WERI-Rb-1 (cell line): ENCODE results near the gene GRID1.

ENCODE experiments used
- DNase-seq: peaks from one replicate; pipeline ENCODE4 v3.0.0-alpha.2; 2020
- H3K27ac ChIP-seq: fragments of 250-450 bp; sonication (Bioruptor Pico); 2 replicates; pipeline ENCODE4 v1.5.1; 2020; ENCODE audit warnings: mild to moderate bottlenecking, moderate library complexity
- H3K27me3 ChIP-seq: fragments of 250-450 bp; sonication (Bioruptor Pico); 2 replicates; pipeline ENCODE4 v1.5.1; 2021; ENCODE audit warnings: mild to moderate bottlenecking, low read depth, moderate library complexity; ENCODE audit not compliant: insufficient read depth, severe bottlenecking
- H3K36me3 ChIP-seq: fragments of 250-450 bp; sonication (Bioruptor Pico); 2 replicates; pipeline ENCODE4 v1.5.1; 2020; ENCODE audit warnings: mild to moderate bottlenecking, moderate library complexity
- H3K4me3 ChIP-seq: 2 replicates; pipeline ENCODE4 v1.5.1; 2011; ENCODE audit warnings: low read depth, mild to moderate bottlenecking, control low read depth, low read length
- H3K9me3 ChIP-seq: fragments of 250-450 bp; sonication (Bioruptor Pico); 2 replicates; pipeline ENCODE4 v1.5.1; 2021; ENCODE audit warnings: mild to moderate bottlenecking, moderate library complexity; ENCODE audit not compliant: severe bottlenecking
- CTCF ChIP-seq: IDR thresholded peaks from 2 replicates; pipeline ENCODE4 v1.5.1; 2011; ENCODE audit warnings: low read depth, mild to moderate bottlenecking, control low read depth, inconsistent platforms, low read length

Gene GRID1

DNA sequence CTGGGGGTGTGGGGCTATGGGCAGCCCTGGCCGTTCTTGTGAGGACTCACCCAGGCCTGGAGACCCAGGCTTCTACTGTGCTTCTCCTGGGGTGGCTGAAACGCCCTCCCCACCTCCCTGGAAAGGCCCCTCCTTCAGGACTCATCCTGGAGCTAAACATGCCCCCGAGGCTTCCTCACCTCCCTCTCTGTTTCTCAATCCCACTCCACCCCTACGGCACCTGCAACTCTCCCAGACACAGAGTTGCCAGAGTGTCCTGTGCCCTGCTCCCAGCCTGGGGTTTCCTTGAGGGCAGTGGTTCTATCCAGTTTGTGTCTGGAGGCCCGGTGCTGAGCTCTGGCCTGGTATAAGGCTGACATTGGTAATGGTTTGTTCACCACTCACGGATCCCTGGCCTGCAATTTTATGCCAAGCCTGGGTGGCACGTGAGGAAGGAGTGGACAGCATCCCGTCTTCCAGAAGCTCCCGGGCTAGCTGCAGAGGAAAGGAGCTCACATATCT lies 68.0 kb downstream of the GRID1 start:
- no peak for TF ChIP-seq CTCF
- DNase-seq, result peak; percentile 3
- no peaks in the 10 kb centered on the region for H3K36me3 ChIP-seq
- H3K27me3 ChIP-seq, result no peaks in the 10 kb centered on the region
- H3K27ac ChIP-seq, result no peak overlapping the region
- no peaks in the 10 kb centered on the region for H3K9me3 ChIP-seq
- no peak overlapping the region for H3K4me3 ChIP-seq

DNA sequence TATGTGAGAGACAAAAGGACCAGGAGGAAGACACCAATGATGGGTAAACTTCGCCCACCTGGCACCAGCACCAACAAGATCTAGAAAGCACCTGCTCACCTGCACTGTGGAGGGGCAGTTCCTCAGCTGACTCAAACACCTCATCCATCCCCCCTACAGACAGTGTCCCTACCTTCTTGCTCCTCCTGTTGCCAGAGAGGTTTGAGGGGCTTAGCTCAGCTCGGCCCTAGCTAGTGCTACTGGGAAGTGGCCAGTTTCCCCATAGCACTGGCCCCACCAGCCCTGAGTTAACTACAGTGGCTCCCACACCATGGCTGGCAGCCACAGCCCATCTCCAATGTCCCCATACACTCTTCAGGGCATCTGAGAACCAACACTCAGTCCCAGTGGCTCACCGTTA lies 70.8 kb downstream of the GRID1 start:
- Histone ChIP-seq H3K9me3 (no peaks in the 10 kb centered on the region), H3K36me3 (no peaks in the 10 kb centered on the region), H3K4me3 (no peak overlapping the region), H3K27me3 (no peaks in the 10 kb centered on the region), H3K27ac (no peak overlapping the region)
- no peak for TF ChIP-seq CTCF
- no peak for DNase-seq

GRCh38 chr10:86295351-86295750 lies 71.2 kb downstream of the GRID1 start:
- Histone ChIP-seq H3K9me3 (no peaks in the 10 kb centered on the region), H3K27ac (no peak overlapping the region), H3K4me3 (no peak overlapping the region), H3K27me3 (no peaks in the 10 kb centered on the region), H3K36me3 (no peaks in the 10 kb centered on the region)
- TF ChIP-seq CTCF, result no peak
- no peak for DNase-seq

DNA sequence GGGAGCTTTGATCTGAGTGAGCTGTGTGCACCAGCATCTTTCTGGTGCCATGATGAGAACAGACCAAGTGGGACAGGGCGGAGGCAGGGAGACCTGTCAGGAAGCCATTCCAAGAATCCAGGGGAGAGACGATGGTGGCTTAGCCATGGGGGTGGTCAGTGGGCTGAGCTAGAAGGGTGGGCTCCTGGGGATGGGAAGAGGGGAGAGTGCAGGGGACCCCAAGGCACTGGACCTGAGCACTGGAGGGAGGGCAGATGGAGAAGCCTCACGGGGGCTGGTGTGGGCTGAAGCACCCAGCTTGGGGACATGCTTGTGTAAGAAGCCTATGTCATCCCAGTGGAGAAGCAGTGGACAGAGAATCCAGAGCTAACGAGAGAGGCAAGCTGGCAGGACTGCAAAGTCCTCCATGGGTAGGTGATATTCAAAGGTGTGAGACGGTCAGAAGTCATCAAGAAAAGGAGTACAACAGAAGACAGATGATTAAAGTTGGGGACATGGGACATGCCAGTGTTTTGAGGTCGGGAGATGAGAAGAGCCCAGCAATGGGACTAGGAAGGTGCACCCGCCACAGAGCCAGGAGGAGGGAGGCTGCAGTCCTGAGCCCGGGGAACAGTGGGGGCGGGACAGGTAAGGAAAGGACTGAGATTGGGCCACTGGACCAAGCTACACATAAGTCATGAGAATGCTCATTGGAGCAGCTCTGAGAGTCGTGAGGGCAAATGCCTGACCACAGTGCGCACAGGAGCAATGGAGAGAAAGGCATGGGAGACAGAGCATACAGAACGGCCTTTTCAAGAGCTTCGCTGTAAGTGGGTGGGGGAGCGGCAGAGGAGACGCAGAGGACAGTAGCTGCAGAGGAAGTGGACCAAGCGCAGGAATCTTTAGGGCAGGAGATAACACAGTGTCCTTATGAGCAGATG lies 72.0 kb downstream of the GRID1 start:
- Histone ChIP-seq H3K9me3 (no peaks in the 10 kb centered on the region), H3K27me3 (no peaks in the 10 kb centered on the region), H3K36me3 (no peaks in the 10 kb centered on the region), H3K27ac (no peak overlapping the region), H3K4me3 (no peak overlapping the region)
- DNase-seq, result peak; percentile 3
- TF ChIP-seq CTCF, result no peak

GRCh38 chr10:86293396-86293791 lies 73.2 kb downstream of the GRID1 start:
- Histone ChIP-seq H3K36me3 (no peaks in the 10 kb centered on the region), H3K27ac (no peak overlapping the region), H3K9me3 (no peaks in the 10 kb centered on the region), H3K27me3 (no peaks in the 10 kb centered on the region), H3K4me3 (no peak overlapping the region)
- no peak for TF ChIP-seq CTCF
- peak; percentile 1 for DNase-seq
